ENCODE data around the gene FBLN2.

The FBLN2 gene

DNA sequence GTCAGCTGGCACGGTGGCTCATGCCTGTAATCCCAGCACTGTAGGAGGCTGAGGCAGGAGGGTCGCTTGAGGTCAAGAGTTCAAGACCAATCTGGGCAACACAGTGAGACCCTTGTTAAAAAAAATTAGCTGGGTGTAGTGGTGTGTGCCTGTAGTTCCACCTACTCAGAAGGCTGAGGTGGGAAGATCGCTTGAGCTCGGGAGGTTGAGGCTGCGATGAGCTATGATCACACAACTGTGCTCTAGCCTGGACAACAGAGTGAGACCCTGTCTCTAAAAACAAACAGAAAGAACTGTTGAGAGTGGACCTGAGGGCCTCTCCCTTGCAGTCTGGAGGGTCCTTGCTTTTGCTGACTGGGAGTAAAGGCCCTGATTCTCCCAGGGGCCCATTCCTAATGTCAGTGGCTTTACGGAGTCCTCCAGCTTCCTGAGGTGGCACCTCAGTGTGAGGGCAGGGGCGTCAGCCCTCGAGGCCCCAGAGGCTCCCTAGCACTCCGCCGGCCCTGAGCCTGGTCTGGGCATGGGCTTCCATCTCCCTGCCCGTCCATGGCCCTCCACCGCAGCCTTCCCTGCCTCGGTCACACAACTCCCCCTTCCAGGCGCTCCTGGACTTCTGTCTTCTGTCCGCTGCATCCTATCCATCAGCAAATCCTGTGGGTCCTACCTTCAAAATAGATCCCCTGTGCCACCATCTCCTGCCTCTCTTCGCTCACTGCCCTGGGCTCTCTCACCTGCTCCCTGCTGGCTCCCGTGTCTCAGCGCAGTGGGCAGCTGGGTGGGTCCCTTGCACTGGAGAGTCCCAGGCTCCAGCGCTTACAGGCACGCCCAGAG is 19.0 kb downstream of the FBLN2 start:
- no peak for DNase-seq (ENCODE audit: low spot score)

DNA sequence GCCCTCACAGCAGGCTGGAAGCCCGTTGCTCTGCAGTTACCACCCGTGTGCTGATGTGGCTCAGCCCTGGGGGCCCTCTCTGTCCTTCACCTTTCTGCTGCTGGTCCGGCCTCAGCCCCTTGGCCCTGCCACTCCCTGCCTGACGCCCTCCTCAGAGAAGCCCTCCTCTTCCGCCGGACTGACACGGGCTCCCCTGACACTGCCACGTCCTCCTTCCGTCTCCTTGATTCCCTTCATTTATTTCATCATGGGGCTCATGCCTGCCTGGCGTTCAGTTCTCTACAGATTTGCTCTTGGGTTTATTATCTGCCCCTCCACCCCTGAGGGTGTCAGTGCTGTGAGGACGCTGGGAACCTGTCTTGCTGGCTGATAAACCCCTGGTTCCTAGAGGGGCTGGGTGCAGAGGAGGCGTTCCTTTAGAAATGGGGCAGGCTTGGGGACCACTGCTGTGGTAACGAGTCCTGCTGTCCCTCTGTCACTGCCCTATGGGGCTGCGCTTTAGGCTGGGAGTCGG is 19.6 kb downstream of the FBLN2 start:
- DNase-seq (ENCODE audit: low spot score): no peak

DNA sequence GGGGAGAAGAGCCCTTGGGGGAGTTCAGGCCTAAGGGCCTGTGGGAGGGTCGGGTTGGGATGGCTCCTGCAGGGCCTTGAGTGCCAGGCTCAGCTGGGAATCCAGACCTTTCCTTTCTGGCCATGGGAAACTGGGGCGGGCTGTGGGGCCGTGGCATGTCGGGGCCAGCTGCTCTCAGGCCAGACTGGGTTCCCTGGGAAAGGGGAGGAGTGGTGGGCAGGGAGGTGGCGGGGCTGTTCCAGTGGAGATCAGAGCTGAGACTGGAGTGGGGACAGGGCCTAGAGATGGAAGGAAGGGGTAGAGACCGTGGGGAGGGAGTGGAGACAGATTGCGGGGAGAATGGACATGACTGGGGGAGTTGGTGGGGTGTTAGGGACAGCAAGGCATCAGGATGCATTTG is 20.3 kb downstream of the FBLN2 start:
- no peak for DNase-seq (ENCODE audit: low spot score)

DNA sequence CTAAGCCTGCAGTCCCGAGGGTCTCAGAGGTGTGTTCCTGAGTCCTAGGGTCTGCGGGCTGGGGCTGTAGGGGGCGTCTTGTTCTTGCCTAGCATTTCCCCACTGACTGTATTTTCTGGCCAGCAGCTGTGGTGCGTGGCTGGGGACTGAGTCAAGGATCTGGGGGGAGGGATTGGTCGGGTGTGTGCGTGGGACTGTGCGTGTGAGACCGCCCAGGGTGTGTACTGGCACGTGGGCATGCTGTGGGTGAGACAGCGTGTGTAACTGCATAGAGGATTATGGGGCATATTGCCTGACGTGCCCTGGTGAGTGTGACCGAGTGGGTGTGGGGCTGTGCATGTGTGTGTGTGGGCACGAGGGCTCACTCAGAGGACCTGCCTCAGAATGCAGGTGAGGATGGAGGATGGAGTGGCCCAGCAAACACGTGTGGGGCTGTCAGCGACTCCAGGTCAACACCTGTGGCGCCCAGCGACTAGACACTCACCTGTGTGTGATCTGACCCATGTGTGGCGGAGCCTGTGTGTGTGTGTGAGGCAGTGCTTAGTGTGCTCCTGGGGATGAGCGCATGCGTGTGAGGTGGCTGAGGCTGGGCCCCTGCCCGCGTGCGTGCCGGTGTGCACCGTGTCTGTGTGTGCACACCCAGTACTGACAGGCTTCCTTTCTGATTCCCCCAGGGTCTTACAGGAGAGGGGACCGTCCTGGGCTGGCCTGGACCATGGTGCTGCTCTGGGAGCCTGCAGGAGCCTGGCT is 20.9 kb downstream of the FBLN2 start:
- DNase-seq (ENCODE audit: low spot score): no peak

DNA sequence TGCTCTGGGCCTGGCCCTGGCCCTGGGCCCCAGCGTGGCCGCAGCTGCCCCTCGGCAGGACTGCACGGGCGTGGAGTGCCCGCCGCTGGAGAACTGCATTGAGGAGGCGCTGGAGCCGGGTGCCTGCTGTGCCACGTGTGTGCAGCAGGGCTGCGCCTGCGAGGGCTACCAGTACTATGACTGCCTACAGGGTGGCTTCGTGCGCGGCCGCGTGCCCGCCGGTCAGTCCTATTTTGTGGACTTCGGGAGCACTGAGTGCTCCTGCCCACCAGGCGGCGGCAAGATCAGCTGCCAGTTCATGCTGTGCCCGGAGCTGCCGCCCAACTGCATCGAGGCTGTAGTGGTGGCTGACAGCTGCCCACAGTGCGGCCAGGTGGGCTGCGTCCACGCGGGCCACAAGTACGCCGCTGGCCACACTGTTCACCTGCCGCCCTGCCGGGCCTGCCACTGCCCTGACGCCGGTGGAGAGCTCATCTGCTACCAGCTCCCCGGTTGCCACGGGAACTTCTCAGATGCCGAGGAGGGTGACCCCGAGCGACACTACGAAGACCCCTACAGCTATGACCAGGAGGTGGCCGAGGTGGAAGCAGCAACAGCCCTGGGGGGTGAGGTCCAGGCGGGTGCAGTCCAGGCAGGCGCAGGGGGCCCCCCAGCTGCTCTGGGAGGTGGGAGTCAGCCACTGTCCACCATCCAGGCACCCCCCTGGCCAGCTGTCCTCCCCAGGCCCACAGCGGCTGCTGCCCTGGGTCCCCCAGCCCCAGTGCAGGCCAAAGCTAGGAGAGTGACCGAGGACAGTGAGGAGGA is 21.7 kb downstream of the FBLN2 start:
- DNase-seq (ENCODE audit: low spot score): no peak

DNA sequence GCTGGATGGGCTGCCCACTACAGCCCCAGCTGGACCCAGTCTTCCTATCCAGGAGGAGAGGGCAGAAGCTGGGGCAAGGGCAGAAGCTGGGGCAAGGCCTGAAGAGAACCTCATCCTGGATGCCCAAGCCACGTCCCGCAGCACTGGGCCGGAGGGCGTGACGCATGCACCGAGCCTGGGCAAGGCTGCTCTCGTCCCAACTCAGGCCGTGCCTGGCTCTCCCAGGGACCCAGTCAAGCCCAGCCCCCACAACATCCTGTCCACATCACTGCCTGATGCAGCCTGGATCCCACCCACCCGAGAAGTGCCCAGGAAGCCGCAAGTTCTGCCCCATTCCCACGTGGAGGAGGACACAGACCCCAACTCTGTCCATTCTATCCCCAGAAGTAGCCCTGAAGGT is 22.3 kb downstream of the FBLN2 start:
- DNase-seq (ENCODE audit: low spot score): no peak

DNA sequence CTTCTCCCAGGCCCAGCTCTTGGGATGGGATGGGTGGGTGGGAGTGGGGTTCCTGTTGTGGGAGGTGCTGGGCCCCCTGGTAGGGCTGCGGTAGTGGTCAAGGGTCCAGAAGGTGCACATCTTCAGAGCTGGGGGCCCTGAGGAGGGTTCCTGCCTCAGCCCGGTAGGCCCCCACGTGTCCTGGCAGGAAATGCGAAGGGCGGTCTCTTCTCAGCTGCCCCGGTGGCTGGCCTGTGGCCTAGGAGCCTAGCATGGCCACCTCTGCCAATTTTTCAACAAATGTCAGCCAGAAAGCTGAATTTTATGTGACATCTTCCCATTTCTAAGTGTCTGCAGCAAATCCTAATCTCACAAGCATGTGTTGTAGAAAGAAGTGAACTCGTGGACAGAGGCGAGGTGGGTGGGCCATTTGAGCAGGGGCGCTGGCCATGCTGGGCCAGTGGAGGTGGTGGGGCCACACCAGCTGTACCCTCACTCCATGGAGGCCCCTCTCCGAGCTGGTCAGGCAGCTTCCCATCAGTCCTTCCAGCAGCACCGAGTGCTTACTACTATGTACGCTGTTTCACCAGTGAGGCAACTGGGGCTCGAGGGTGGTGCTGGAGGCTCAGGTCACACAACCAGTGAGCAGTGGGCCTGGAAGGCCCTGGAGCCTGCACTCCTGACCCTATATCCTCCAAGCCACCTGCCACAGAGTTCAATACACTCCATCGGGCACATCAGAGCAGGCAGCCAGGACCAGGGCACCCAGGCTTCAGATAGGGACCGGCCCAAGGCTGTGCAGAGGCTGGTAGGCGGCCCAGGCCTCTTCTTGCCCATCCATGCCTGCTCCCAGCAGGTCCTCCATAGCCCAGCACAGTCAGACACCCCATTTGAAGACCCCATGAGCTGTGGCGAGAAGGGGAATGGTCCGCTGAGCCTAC is 23.2 kb downstream of the FBLN2 start:
- DNase-seq (ENCODE audit: low spot score): no peak

DNA sequence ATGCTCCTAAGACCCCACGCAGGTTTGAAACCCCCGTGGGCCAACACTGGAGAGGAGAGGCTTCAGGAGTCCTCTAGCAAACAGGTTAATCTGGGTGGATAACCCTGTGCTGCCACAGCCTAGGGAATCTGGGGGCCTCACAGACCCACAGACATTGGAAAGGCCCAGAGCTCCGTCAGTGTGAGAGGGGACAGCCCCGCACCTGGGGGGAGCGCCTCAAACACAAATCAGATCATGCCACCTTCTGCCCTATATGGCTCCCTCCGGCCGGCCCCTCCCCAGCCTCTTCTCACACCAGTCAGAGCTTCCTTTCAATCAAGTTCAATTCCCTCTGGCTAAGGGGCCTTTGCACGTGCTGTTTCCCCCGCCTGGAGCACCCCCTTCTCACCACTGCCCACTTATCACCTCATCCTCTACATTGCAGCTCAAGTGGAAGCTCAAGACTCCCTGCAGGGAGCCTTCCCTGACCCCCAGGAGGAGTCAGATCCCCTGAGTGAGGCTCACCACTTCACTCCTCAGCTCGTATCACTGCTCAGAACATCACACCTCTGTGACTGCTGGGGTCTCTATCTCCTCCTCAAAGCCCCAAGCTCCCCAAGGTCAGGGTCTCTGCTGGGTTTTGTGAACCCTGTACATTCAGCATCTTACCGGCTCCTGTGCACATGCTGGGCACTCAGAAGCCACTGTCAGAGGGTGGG is 24.1 kb downstream of the FBLN2 start:
- no peak for DNase-seq (ENCODE audit: low spot score)

DNA sequence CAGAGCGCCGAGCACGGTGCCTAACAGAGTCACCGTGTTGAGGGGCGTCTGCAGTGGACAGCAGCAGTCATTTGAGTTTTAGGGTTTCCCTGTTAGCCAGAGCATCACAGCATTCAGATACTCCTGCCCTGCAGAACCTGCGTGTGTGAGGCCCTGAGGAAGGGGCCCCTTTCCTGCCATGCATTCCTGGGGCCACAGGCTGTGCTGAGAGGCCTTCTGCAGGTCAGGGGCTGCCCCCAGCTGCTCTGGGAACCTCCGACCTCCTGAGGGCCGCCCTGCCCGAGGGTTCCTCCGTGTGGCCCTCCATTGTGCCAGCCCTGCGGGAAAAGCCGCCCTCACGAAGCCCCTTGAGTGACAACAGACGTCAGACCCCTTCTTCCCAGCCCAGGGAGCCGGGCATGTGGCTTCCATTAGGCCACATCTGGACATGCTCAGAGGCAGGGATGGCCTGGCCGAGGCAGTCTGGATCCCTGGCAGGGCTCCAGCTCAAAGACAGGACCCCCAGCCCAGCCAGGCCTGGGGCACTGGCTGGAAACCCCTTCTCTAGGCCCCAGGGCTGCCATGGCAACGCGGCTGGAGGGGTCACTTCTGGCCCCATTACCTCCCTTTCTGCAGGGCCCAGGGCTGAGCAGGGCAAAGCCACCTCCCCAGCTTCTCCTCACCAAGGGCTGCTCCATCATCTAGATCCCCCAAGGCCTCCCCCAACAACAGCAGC is 25.3 kb downstream of the FBLN2 start:
- no peak for DNase-seq (ENCODE audit: low spot score)

DNA sequence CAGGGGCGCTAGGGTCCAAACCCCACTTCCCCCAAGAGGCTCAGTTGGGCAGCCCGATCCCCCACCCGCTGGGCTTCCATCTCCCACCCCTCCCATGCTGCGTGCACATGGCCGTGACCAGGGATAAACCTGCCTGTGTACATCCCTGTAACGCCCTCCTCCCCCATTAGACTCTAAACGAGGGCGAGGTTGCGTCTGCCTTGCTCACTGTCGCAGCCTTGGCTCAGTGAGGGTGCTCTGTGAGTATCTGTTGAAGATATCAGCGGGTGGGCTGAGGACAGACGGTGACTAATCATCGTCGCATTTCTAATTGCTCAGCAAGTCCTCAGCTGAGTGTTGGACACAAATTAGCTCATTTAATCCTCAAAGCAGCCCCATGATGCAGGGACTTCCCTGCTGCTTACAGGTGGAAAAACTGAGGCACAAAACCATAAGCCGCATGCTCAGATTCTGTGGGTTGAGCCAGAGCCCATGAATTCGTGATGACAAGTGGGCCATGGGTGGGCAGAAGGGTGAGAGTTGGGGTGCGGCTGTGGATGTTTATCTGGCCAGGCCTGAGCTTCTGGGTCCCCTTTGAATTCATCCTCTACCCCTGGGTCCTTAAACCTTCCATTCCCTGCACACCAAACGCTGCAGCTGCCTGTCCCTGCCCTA is 26.0 kb downstream of the FBLN2 start:
- DNase-seq (ENCODE audit: low spot score): no peak

DNA sequence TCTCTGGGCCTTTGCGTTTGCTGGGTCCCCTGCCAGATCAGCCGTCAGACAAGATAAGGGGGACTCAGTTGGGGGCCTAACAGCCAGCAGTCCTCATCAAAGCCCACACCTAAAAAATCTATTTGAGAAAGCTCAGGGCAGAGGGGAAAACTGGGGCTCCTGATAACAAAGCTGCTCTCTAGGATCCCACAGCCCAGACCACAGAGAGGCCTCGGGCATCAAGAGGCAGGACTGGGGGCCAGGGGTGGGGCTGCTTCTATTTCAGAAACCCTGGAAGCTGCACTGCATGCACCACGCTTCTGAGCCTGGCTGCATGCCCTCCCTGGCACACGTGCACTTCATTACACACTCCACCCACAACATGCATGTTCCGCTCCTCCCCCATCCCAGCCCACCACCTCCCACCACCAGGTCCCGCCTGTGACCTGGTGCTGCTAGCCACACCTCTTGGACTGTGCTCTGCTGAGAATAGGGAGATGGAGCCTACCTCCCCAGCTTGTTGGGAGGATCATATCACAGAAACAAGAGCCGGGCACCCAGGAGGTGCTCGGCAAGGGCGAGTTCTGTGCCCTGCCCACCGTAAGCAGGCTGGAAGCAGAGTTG is 26.6 kb downstream of the FBLN2 start:
- no peak for DNase-seq (ENCODE audit: low spot score)

DNA sequence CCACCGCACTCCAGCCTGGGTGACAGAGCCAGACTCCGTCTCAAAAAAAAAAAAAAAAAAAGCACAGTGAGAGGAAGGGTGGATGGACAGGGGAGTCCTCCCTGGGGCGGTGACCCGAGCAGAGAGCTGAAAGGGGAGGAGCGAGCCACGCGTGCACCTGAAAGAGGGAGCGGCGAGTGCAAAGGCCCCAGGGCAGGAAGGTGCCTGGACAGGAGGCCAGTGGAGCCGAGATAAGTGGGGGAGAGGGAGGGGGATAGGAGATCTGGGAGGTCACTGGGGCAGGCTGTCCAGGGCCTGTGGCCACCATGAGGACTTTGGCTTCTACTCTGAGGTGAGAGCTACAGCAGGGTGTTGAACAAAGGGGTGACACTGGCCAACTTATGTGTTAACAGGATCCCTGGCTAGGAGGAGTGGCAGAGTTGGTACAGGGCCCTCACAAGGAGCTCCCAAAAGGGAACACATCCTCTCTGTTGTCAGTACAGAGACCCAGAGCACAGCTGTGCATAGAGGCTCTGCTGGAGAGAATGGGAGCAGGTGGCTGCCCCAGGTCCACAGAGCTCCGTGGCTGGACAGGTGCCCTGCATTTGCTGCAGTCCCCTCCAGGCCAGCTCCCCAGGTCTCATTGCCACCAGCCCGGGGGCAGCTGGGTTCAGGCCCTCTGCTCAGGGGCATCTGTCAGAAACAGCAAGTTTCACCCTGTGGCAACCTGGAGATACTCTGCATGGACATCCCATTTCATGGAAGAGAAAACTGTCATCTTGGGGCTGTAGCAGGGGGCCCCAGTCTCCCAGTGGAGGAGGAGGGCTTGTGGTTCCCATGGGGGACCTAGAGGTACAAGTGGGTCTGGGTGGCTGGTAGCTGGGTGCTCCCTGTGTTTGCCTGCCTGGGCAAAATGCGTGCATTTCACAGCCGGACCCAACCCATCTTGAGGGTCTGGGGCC is 28.5 kb downstream of the FBLN2 start:
- DNase-seq (ENCODE audit: low spot score): no peak

DNA sequence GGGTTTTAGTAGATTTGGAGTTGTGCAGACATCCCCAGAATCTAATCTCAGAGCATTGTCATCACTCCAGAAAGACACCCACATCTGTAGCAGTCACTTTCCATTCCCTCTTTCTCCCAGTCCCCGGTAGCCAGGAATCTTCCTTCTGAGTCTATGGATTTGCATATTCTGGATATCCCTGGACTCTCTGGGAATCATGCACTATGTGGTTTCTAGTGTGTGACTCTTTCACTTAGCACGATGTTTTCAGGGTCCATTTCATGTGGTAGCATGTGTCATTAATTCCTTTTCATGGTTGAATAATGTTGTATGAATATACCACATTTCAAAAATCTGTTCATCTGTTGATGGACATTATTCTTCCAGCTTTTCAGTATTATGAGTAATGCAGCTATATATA is 29.3 kb downstream of the FBLN2 start:
- DNase-seq (ENCODE audit: low spot score): no peak

DNA sequence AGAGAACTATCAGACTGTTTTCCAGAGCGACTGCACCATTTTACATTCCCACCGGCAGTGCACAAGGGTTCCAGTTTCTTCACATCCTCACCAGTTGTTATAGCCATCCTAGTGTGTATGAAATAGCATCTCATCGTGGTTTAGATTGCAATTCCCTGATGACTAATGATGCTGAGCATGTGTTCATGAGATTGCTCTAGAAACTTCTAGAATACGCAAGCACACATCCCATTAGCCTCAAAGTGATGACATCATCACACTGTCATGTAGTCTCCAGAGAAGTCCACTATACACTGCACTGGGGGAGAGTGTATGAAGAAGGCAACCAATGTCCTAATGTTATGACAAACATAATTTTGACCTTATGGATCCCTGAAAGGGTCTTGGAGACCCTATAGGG is 30.1 kb downstream of the FBLN2 start:
- DNase-seq (ENCODE audit: low spot score): no peak

DNA sequence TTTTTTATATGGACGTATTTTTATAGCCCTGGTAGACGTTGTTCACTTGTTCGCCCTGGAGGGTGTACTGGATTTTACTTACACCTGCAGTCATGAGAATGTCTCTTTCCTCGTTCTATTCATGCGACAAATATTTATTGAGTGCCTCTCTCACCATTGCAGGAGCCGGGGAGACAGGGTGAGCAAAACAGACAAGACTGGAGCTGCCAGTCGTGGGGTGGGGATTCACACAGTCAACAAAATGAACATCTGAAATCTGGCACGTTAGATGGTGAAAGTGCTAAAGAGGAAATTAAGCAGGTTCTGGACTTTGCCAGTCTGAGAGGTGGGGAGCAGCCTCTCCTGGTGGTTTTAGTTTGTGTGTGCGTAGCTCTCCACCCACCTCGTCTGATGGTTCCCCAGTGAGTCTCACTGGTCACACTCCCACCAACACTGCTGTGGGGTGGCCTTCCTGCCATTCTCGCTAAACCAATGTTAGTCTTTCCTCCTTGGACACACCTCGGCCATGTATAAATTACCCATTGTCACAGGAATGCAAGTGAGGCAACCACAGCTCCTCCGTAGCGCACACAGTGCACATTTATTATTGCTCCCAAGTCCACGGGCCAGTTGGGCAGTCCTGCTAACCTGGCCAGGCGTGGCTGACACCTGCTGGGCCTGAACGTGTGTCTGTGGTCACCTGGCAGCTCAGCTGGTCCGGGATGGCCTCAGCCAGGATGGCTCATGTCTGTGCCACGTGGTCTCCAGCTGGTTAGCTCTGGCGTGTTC is 31.5 kb downstream of the FBLN2 start:
- DNase-seq (ENCODE audit: low spot score): no peak

DNA sequence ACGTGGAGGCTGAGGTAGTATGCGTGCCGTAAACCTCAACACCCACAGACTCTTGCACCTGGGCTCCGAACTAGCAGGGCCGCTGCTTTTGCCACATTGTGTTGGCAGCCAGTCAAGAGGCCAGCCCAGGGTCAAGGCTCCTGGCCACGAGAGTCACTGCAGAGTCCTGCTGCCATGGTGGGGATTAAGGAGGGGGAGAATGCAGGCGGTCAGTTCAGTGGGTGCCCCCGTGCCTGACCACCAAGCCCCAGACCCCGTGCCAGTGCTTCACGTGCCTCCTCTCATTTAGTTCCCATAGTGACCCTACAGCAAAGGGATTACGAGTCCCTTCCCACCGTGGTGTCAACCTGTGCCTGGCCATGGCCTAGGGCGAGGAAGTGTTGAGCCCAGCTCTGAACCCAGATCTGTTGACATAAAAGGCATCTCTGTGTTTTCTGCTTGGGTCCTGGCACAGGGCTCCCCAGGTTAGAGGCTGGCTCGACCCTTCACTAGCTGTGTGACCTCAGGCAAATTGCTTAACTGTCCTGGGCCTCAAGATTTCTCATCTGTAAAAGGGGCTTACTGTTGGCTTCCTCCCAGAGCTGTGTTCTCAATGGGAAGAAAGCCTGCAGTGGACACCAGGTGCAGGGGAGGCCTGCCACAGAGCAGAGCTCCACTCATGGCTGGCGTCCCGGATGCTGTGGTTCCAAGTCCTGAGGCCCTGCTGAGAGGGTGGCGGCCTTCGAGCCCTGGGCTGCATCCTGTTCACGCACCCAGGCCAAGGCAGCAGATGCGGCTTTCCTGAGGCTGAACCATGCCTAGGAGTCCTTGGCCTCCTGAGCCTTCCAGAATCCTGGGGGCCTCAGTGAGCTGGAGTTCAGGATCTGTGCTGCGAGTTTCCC is 32.8 kb downstream of the FBLN2 start:
- DNase-seq (ENCODE audit: low spot score): no peak

Data from NAMALWA (cell line).